NCI-H1694 treated with DMSO at 0.1 percent for 48 hours (cell line): ENCODE results near the gene MVB12B.
"Not testable (repeated sequence)": the region's sequence is repeated elsewhere in the genome, so short reads cannot be mapped to it uniquely, and the experiment has no call there.

Experiments used
- DNase-seq: peaks from one replicate; lab custom pipeline; 2025; lab: John Stamatoyannopoulos, UW

MVB12B gene, protein sequence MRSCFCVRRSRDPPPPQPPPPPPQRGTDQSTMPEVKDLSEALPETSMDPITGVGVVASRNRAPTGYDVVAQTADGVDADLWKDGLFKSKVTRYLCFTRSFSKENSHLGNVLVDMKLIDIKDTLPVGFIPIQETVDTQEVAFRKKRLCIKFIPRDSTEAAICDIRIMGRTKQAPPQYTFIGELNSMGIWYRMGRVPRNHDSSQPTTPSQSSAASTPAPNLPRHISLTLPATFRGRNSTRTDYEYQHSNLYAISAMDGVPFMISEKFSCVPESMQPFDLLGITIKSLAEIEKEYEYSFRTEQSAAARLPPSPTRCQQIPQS

DNA sequence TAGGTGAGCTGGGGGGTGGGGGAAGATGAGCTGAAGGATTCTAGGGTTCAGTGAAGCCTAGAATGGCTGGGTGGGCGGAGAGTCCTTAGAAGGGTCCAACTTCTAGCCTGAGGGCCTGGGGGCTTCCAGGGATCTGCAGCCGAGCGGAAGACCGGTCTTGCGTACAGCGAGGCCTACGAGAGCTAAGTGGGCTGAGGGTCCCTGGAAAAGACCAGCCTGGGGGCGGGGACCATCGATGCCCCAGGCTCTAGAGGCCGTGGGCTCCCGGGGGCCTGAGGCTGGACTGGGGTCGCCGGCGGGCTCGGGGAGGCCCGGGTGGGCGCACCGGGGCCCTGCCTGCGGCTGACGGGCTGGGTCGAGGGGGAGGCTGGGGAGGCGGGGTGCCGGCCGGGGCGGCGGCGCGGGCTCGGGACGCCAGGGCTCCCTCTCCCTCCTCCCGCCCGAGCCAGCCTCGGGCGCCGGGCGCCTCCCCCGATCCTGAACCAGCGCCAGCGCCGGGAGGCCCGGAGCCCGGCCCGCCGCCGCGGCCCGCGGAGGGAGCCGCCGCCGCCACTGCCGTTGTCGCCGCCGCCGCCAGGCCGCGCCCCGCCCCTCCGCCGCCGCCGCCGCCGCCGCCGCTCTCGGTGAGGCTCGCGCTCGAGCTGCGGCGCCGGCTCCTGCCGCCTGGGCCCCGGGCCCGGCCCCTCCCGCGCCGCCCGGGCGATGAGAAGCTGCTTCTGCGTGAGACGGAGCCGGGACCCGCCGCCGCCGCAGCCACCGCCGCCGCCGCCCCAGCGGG is at the start of gene MVB12B:
Gene MVB12B, plus strand, starts transcription at position 602 of the 778 bp plus-strand sequence. Its CDS starts 101 bp downstream, at position 703.
- DNase-seq = no peak

DNA sequence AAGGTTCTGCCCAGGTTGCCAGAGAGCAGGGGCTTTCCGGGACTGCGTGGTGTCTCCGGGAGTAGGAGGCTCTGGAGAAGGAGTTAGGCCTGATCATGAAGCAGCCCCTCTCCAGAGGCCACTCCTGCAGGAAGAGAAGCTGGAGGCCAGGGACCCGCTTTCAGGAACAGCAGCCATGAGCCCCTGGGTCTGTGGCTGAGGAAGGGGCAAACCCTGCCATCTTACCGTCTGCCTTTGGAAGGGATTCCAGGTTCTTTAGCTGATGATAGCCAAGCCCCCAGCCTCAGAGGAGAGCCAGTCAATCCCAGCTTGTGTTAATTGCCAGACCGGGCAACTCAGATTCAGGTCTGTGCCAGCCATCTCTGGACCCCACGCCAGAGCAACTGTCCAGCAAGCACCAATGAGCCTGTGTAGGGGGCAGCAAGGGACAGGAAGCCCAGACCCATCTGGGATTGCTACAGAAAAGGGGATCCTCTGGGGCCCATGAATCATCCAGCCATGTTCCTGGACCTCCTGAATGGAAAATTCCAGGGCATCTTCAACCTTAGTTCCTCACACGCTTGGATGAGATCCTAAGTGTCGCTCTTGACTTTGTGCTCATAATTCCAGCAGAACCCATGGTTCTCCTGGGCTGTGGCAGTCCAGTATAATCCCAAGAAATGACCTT is 42.7 kb upstream of the MVB12B start:
- DNase-seq = no peak

DNA sequence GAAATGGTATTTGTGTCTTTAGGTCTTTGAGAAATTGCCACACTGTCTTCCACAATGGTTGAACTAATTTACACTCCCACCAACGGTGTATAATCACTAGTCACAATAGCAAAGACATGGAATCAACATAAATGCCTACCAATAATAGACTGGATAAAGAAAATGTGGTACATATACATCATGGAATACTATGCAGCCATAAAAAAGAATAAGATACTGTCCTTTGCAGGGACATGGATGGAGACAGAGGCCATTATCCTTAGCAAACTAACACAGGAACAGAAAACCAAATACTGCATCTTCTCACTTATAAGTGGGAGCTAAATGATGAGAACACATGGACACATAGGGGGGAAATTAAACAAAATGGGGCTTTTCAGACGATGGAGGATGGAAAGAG is 41.0 kb upstream of the MVB12B start:
- DNase-seq = not testable (repeated sequence)

DNA sequence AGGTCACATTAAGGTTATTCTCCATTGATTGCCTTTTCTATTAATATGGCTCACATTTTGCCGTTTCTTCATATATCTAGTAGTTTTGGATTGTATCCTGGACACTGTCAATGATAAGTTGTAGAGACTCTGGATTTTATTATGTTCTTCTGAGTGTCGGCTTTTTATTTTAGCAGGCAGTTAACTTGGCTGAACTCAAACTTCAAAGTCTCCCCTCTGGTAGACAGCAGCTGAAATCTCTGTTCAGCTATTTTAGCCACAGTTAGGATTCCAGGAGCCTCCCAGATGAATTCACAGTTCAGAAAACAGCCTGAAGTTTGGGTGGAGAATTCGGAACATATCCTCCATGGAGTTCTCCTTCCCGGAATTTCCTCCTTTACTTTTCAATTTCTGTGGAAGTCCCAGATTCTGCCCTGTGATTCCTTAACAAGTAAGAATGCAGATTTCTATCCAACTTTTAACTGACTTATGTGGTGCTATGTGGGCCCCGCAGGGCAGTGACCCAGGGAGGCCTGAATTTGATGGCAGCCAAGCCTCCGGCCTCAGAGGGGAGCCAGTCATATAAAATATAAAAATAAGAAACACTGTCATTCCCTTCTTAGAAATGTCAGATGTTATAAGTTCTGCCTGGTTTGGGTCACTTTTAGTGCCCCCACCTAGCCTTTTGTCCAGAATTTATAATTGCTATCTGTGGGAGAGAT is 39.3 kb upstream of the MVB12B start:
- no peak for DNase-seq

DNA sequence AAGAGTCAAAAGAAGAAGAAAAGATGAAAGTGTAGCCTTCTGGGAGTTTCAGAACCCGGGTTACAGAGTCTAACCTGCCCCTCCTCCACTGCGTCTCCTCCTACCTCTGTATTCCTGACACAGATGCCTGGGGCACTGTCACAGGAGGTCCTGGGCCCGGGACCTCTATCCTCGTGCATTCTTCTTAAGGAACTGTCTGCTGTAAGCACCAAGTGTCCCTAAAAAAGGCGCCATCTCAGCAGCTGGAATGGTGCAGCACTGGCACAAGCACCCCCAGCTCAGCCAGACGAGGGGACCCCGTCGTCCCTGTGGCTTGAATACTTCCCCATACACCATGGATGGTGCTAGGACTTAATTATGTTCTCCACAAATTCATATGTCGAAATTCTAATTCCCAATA is 35.8 kb upstream of the MVB12B start:
- DNase-seq = no peak

DNA sequence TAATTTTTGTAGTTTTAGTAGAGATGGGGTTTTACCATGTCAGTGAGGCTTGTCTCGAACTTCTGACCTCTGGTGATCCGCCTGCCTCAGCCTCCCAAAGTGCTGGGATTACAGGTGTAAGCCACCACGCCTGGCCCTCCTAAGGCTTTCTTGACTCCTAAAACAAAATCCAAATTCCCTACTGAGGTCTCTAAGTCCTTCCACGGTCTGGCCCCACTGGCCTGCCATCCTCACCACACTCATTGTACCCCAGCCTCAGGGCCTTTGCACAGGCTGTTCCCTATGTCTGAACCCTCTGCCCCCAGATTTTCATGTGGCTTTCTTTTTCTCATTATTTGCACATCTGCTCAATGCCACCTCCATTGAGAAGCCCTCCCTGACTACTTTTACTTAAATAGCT is 34.7 kb upstream of the MVB12B start:
- no peak for DNase-seq

DNA sequence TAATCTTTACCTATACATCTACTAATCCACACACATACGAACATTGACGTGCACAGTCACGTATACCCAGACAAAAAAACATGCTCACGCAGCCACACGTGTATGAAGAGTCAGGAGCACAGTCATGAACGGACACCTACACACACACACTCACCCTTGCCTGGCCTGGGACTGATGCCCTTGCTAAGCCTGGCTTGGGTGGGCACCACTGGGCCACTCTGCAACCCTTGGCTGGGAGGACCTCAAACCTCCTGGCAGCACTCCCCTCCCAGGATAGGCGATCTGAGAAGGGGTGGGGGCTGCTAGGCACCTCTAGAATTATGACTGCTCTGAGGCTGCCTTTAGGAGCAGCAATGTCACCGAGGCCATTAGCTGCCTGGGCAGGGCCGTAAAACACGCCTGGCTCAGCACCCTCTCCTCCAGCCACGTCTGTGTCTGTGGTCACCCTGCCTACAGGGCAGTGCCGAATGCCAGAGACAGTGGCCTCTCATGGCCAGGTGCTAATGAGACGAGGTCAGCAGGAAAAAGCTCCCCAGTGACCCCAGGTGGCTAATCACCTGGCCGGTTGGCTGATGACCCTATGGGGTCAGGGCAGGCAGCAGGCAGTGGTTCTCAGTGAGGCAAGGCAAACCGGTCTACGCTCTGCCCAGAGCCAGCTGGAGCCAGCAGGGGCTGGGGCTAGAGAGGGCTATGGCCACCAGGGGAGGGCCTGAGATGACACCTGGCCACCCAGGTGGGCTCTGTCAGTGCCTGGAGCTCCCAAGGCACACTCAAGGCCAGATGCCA is 33.7 kb upstream of the MVB12B start:
- DNase-seq = no peak

DNA sequence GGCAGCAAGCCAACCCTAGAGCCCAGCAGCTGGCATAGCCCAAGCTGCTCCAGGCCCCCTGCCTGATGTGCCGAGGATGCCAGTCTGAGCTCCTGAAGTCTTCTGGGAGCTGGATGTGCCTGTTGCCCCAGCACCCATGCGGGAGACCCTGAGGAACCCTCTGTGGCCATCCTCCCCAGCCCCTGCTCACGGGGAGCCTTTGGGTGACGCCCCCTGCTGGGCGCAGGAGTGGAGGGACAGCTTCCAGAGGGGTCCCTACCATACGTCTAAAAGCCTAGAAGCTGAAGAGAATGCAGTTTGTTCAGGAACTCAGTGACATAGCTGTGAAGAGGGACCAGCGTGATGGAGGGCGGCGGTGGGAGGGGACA is 33.1 kb upstream of the MVB12B start:
- DNase-seq = no peak

DNA sequence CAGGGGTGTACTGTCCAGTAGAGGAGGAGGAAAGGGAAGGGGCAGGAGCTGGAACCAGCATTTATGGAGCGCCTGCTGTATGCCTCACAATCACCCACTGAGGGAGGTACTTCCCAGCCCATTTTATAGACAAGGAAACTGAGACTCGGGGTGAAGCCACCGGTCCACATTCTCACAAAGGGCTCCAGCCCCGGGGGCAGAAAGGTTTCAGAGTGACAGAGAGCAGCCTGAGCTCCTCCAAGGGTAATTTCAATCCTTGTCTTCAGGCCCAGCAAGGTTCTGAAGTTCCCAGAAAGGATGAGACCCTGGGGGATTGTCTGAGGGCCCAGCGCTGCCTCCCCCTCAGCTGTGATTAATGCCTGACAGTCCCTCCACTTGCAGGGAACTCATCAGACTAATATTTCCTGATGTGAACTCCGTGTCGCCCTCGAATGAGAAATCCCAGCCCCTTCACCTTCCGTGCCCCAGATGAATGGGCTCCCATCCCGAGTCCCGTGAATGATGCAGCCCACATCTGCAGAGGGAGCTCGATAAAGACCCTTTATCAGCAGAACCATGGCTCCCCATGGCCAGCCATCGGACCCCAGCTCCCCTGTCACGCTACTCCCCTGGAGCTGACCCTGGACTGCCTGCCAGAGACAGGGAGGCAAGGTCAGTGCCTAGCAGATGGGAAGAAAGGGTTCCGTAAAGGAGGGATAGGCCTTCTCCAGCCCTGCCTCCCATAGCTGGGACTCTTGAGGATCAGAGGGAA is 32.1 kb upstream of the MVB12B start:
- no peak for DNase-seq

DNA sequence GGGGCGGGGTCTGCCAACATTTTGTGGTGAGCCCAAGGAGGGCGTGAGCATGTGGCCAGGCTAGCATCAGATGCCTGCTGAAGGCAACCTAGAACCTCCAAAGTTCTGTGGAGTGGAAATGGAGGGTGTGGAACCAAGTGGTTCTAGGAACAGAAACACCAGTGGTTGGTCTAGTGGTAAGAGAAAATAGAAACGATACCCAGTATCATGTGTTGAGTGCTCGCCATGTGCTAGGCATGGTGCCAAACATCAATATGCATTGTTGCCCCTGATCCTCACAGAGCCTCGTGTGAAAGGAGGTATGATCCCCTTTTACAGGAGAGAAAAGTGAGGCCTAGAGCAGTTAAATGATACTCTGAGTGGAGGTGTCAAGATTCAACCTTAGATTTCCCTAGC is 31.5 kb upstream of the MVB12B start:
- no peak for DNase-seq

DNA sequence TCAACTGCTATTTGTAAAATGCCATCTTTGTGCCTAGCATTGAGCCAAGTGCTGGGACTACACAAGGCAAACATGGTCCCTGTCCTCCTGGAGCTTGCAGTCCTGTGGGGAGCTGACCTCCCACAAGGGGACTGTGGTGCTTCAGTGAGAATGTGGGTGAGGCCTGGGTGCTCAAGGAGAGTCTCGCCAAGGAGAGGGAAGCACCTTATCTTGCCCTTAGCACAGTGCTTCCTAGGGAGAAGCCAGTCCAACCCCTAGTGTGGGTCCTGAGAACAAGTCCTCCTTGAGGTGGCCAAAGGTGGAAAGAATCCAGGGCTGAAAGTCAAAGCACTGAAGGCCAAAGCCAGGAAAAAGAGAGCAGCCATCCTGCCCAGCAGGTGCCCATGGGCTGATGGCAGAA is 31.1 kb upstream of the MVB12B start:
- DNase-seq = no peak

DNA sequence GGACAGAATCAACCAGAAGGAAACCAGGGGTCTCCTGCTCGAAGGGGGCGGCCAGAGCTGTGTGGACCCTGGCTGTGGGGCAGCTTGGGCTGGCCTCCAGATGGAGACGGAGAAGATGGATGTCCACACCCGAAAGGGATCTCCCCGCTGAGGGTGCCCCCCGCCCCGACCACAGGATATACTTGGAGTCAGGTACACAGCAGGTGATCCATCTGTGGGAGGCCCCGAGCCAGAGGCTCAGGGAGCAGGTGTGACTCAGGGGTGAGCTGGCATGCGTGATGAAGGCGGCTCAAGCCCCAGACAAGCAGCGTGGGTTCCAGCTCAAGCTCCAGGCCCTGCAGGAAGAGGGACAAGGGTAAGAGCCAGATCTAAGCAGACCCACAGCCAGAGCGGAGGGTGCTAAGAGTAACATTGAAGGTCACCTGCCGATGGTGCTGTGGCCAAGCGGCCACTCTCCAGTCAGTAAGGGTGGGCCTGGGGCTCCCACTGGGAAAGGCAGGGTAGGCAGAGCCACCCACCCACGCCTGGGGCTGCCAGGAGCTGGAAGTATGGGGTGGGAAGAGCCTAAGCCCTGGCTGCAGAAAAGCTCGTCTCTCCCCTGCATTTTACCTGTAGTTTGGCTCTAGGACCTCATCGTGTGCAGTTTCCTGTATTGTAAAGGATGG is 30.6 kb upstream of the MVB12B start:
- no peak for DNase-seq

DNA sequence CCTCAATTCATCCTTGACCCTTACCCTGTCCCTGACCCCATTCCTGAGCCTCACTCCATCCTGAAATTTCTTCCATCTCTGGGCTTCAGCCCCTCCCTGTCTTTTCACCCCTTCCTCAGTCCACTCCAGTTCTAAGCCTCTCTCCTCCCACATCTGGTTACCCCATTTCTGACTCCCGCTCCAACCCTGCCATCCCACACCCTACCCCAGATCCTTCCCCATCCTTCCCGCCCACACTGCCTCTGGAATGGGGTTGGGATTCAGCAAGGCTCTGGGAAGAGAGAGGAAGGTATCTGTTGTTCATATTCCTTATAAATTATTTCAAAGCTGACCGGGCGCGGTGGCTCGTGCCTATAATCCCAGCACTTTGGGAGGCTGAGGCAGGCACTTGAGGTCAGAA is 29.9 kb upstream of the MVB12B start:
- DNase-seq = no peak

DNA sequence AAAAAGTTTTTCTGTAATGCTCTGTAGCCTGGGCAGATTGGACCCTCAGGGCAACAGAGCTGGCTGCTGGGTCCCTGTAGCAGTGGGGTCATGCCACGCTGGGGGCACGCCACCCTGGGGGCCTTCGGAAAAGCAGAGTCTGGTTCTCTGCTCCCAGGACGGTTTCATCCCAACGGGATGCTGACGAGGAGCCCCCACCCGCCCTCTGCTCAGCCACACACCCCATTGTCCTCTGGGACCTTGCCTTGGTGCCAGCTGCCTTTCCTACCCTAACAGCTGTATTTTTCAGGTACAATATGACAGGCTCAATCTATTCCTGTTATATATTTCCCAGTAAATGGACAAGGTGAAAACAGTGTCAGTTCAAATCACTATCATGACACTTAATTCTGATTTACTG is 29.0 kb upstream of the MVB12B start:
- DNase-seq = no peak

DNA sequence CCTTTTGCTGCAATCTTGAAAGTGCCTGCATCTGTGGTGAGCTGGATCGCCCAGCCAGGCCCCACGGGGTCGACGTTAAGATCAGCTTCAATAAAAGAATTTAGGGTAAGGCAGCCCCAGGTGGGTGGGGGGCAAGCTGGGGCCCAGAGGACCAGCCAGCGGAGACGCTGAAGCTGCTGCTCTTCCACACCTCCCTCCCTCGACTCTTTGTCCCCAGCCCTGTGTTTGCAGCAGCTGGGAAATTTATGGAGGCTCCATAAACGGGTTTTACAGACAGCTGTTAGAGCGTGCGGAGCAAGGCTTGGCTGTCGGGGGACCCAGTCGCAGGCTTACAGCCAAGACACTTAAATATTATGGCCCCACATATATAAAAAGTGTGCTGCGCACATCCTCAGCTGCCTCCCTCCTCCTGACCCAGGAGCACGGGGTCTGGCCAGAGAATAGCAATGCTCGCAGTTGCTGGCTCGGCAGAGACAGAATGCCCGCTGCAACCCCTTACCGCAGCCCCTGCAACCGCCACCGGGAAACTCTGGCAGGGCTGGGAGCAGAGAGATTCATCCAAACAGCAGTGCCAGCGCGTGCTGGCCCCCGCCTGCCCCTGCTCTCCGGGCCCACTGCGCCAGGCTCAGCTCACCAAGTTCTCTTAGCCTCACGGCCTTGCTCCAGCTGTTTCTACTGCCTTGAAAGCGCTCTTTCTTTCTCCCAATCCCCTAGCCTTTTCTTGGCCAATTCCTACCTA is 28.4 kb upstream of the MVB12B start:
- peak; percentile 9 for DNase-seq

DNA sequence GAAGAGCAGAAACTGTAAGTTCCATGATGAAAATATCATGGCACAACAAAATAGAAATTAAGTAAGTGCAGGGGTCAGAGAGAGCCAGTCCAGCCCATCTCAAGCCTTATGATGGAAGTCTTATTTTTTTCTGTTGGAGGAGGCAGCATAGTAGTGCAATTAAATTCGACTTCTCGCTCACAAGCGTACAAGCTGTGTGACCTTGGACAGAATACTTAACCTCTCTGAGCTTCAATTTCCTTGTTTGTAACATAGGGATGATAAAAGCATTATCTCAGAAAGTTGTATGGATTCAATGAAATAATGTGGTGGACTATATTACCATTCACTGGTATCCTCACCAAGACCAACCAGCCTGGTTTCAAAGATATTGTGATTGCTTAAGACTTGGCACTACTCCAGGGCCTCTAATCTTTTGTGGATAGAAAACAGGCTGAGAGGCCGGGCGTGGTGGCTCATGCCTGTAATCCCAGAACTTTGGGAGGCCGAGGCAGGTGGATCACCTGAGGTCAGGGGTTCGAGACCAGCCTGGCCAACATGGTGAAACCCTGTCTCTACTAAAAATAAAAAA is 26.8 kb upstream of the MVB12B start:
- no peak for DNase-seq

DNA sequence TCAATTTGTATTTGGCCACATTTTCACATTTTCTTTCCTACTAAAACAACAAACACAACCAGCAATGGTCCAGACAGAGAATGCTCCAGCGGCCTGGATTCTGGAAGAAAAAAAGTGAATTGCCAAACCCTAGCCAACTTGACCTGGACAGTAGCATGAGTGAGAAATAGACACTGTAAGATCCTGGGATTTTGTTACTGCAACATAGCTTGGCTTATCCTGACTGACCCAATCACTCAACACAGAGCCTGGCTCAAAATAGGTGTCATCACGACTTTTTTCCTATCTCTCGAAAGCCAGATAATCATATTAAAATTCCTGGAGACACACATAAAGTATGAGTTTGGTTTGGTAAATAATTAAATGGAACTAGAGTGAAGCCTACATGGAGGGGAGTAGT is 25.4 kb upstream of the MVB12B start:
- no peak for DNase-seq

DNA sequence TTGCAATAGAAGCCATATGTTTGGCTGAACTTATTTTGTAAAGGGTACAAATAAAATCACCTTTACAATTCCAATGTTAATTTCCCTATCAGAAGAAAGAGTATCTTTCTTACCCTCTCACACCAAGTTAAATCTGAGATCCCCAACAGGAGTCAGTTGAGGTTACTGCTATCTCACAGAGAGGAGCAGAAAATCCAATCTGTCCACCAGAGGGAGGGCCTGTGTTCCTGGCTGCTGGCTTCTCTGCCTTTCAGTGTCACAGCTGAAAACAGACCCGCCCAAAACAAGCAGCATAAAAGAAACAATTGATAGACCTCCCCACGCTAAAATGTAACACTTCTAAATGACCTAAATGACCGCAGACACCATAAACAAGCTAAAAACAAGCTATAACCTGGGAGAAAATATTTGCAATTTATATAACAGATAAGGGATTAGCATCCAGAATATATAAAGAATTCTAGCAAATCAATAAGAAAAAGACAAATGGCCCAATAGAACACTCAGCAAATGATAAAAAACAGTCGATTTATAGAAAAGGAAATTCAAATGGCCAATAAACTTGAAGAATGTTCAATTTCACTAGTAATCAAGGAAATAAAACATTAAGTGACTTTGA is 24.5 kb upstream of the MVB12B start:
- DNase-seq = peak; percentile 27

DNA sequence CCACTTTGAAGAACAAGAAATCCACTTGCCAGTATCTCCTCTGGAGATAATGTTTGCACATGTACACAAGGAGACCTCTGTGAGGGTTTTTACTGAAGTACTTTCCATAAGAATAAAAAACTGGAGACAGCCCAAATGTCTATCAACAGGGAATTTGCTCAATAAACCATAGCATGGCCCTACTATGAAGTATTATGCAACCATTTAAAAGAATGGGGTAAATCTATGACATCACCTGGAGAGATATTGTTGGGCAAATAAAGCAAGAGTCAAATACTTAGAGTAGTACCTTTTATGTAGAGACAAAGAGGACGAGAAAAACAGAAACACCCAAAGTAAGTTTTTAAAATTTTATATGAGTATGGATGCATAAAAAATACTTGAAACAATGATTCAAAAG is 23.9 kb upstream of the MVB12B start:
- no peak for DNase-seq
